CD4-positive, CD25-positive, alpha-beta regulatory T cell (primary cell): ENCODE results near the gene CUX1. TPM values are rescaled to one million over a fixed set of nuclear protein-coding genes. Genes with fewer than 3 reads are reported as not detected.

Source experiments
- ATAC-seq, 2 donors: fragments of 150-1000 bp; cut with Tn5 transposase; one replicate each; pipeline ENCODE4 v1.10.0; 2021; ENCODE audit warnings: low read depth in 2 of 2, moderate number of reproducible peaks in 2 of 2, moderate library complexity in 1 of 2
- DNase-seq, 3 donors: peaks; one replicate each; pipeline versions ENCODE4 v3.0.0 to v3.0.0-alpha.2; 2012 to 2022; ENCODE audit warnings: mixed read lengths in 1 of 3
- H3K27ac ChIP-seq: one replicate; pipeline ENCODE4 v1.7.0; 2013; ENCODE audit warnings: mild to moderate bottlenecking, low read length; ENCODE audit not compliant: insufficient read depth, poor library complexity, severe bottlenecking
- H3K27me3 ChIP-seq: one replicate; pipeline ENCODE4 v1.7.0; 2013; ENCODE audit warnings: low read length; ENCODE audit not compliant: control insufficient read depth, insufficient read depth
- H3K36me3 ChIP-seq: one replicate; pipeline ENCODE4 v1.7.0; 2013; ENCODE audit warnings: mild to moderate bottlenecking, low read length, moderate library complexity; ENCODE audit not compliant: control insufficient read depth, insufficient read depth
- H3K4me1 ChIP-seq: 2 replicates; pipeline ENCODE4 v1.7.0; 2013; ENCODE audit warnings: mild to moderate bottlenecking, low read length; ENCODE audit not compliant: insufficient read depth, control insufficient read depth, poor library complexity, severe bottlenecking
- H3K4me3 ChIP-seq: one replicate; pipeline ENCODE4 v1.7.0; 2013; ENCODE audit warnings: low read depth, mild to moderate bottlenecking, low read length, moderate library complexity
- H3K9me3 ChIP-seq, 2 experiments: 1 replicate in 1 of 2; 2 replicates in 1 of 2; pipeline ENCODE4 v1.7.0; 2013; ENCODE audit warnings: low read length in 2 of 2, mild to moderate bottlenecking in 1 of 2, moderate library complexity in 1 of 2; ENCODE audit not compliant: control insufficient read depth in 2 of 2
- H3K27ac Mint-ChIP-seq, 3 donors: one replicate each; pipeline ENCODE4 v1.8.0; 2020 to 2022; ENCODE audit warnings: mild to moderate bottlenecking in 3 of 3, mixed read lengths in 3 of 3, moderate library complexity in 2 of 3
- H3K27me3 Mint-ChIP-seq: one replicate; pipeline ENCODE4 v1.8.0; 2022; ENCODE audit warnings: mild to moderate bottlenecking, mixed read lengths
- H3K36me3 Mint-ChIP-seq: one replicate; pipeline ENCODE4 v1.8.0; 2020; ENCODE audit warnings: mixed read lengths
- H3K4me1 Mint-ChIP-seq, 4 donors: one replicate each; pipeline ENCODE4 v1.8.0; 2020 to 2022; ENCODE audit warnings: mixed read lengths in 4 of 4, mild to moderate bottlenecking in 1 of 4
- H3K4me3 Mint-ChIP-seq, 4 donors: one replicate each; pipeline ENCODE4 v1.8.0; 2020 to 2022; ENCODE audit warnings: mild to moderate bottlenecking in 4 of 4, mixed read lengths in 4 of 4, moderate library complexity in 3 of 4
- H3K9me3 Mint-ChIP-seq, 7 donors: one replicate each; pipeline ENCODE4 v1.8.0; 2020 to 2022; ENCODE audit warnings: mixed read lengths in 7 of 7, mild to moderate bottlenecking in 3 of 7, moderate library complexity in 2 of 7
- polyA plus RNA-seq, 4 donors: library from polyadenylated mRNA; unstranded; fragments of 300-500 nt; fragmentation: Illumina TruSeq; gene quantifications; one replicate each; pipeline ENCODE4 v1.2.3, GENCODE V29; 2021
- total RNA-seq: library from RNA; stranded (reverse); gene quantifications from one replicate; pipeline ENCODE4 v1.2.3, GENCODE V29; 2022

Gene CUX1
- total and polyA plus RNA-seq, 5 donors from 2014 or later = 6.0 to 45.1 (median 7.8) TPM

DNA sequence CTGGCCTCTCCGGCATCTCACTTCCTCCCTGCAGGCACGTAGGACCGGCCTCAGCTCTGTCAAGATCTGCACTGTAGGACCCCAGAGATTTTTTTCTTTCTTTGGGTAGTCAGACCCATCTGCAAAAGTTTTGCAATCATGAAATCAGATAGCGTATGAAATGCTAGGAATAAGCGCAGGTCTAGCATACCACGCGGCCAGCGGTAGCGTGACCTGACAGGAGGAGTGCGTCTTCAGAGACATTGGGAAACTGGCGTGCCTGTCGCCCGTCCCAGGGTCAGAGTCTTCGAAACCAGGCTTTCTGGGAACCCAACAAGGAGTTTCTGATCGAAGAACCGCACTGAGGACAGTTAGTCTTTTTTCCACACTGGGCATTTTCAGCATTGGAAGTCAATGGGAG, 368.4 kb downstream of the CUX1 start:
- no peaks in the 10 kb centered on the region for H3K4me1 Mint-ChIP-seq
- H3K27ac Mint-ChIP-seq = peak overlapping the region in 1 of 3 donors; percentile 12
- H3K27me3 Mint-ChIP-seq = no peaks in the 10 kb centered on the region
- Histone ChIP-seq H3K4me3 (no peak overlapping the region), H3K27ac (no peak overlapping the region), H3K36me3 (peaks cover 7% of the 10 kb centered on the region), H3K9me3 (no peaks in the 10 kb centered on the region), H3K4me1 (no peaks in the 10 kb centered on the region), H3K27me3 (no peaks in the 10 kb centered on the region)
- H3K36me3 Mint-ChIP-seq = peaks cover 38% of the 10 kb centered on the region
- H3K9me3 Mint-ChIP-seq = no peaks in the 10 kb centered on the region
- ATAC-seq (no peak), DNase-seq (no peak)
- no peak overlapping the region for H3K4me3 Mint-ChIP-seq

DNA sequence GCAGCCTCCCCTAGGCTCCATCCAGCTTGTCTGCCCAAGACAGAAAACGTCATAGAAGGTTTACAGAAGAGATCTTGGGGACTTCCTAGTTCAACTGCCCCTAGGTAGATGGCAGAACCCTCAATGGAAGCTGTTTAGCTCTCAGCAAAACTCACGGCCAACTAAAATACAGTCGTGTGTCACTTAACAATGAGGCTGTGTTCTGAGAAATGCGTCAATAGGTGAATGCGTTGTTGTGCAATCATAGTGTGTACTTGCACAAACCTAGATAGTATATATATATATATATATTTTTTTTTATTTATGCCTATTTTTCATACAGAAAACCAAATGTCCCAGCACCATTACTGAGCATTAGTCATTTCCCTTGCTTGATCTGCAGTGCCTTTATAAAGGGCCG, 368.9 kb downstream of the CUX1 start:
- Mint-ChIP-seq H3K27ac (no peak overlapping the region), H3K4me1 (no peaks in the 10 kb centered on the region), H3K4me3 (no peak overlapping the region), H3K36me3 (peaks cover 37% of the 10 kb centered on the region), H3K27me3 (no peaks in the 10 kb centered on the region), H3K9me3 (no peaks in the 10 kb centered on the region)
- DNase-seq = no peak
- H3K4me3 ChIP-seq = no peak overlapping the region
- no peaks in the 10 kb centered on the region for H3K4me1 ChIP-seq
- no peaks in the 10 kb centered on the region for H3K9me3 ChIP-seq
- H3K27ac ChIP-seq = no peak overlapping the region
- no peak for ATAC-seq
- no peaks in the 10 kb centered on the region for H3K27me3 ChIP-seq
- H3K36me3 ChIP-seq = peaks cover 7% of the 10 kb centered on the region

DNA sequence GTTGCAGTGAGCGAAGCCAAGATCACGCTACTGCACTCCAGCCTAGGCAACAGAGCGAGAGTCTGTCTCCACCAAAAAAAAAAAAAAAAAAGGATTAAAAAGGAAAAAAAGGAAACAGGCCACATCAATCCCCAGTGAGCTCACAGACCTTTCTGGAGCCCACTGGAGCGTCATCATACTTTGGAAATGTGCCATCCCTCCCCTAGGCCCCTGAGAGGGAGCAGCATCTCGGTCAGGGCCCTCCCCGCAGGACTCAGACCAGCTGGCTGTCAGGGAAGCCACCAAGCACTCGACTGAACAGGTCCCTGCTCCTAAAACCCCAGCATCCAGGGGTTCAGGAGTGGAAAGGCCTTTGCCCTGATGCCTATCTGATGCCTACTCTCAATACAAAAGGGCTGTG, 371.3 kb downstream of the CUX1 start:
- Histone ChIP-seq H3K4me3 (no peak overlapping the region), H3K27ac (no peak overlapping the region), H3K27me3 (no peaks in the 10 kb centered on the region), H3K9me3 (no peaks in the 10 kb centered on the region), H3K4me1 (no peaks in the 10 kb centered on the region), H3K36me3 (peaks cover 11% of the 10 kb centered on the region)
- Mint-ChIP-seq H3K27me3 (no peaks in the 10 kb centered on the region), H3K36me3 (peaks cover 39% of the 10 kb centered on the region), H3K4me3 (no peak overlapping the region), H3K9me3 (no peaks in the 10 kb centered on the region), H3K4me1 (no peaks in the 10 kb centered on the region), H3K27ac (peak overlapping the region in 1 of 3 donors; percentile 34)
- DNase-seq = no peak
- no peak for ATAC-seq

DNA sequence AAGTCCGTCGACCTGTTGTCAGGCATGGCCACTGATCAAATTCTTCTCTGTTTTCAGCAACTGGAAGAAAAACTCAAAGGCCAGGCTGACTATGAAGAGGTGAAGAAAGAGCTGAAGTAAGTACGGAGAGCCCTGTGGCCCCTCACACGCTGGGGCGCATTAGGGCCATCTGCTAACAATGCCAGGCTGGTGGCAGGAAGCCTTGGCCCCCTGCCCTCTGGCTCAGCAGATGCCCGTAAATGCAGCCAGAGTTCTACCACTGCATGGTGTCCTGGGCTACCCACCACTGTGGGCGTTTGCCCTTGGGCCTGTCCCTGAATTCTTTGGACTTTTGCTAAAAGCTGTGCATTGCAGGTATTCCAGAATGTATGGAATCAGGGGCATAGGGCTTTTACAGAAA, 372.3 kb downstream of the CUX1 start:
- Mint-ChIP-seq H3K4me1 (no peaks in the 10 kb centered on the region), H3K27me3 (no peaks in the 10 kb centered on the region), H3K36me3 (peaks cover 38% of the 10 kb centered on the region), H3K9me3 (no peaks in the 10 kb centered on the region), H3K4me3 (no peak overlapping the region), H3K27ac (no peak overlapping the region)
- peaks cover 17% of the 10 kb centered on the region for H3K36me3 ChIP-seq
- no peaks in the 10 kb centered on the region for H3K27me3 ChIP-seq
- DNase-seq = no peak
- no peak overlapping the region for H3K4me3 ChIP-seq
- H3K27ac ChIP-seq = no peak overlapping the region
- H3K9me3 ChIP-seq = no peaks in the 10 kb centered on the region
- H3K4me1 ChIP-seq = no peaks in the 10 kb centered on the region
- ATAC-seq = no peak

DNA sequence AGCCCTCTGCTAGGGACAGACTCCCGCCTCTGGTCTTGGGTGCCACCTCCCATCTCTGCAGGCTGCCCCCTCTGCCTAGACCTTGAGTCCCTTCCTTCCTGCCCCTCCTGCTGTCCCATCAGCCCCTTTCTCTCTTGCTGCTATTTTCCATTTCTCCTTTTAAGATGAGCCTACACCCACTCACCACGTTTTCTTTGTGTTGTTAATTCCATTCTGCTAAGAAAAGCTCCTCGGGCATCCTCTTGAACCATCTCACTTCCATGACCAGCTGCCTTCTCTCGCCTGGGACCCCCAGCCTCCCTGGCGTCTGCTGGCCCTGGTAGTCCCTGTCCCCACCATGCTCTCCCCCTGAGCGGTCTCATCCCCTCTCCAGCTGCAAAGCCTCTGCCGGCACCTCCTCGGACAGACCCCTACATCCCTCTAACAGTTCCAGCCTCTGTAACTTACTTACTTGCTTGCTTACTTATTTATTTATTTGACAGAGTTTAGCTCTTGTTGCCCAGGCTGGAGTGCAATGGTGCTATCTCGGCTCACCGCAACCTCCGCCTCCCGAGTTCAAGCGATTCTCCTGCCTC, 373.4 kb downstream of the CUX1 start:
- H3K36me3 Mint-ChIP-seq = peaks cover 30% of the 10 kb centered on the region
- H3K4me3 Mint-ChIP-seq = no peak overlapping the region
- Histone ChIP-seq H3K27ac (no peak overlapping the region), H3K27me3 (no peaks in the 10 kb centered on the region), H3K9me3 (no peaks in the 10 kb centered on the region), H3K36me3 (peaks cover 18% of the 10 kb centered on the region), H3K4me3 (no peak overlapping the region), H3K4me1 (no peaks in the 10 kb centered on the region)
- H3K27me3 Mint-ChIP-seq = no peaks in the 10 kb centered on the region
- ATAC-seq (no peak), DNase-seq (no peak)
- no peaks in the 10 kb centered on the region for H3K4me1 Mint-ChIP-seq
- peak overlapping the region in 1 of 3 donors; percentile 35 for H3K27ac Mint-ChIP-seq
- H3K9me3 Mint-ChIP-seq = no peaks in the 10 kb centered on the region

DNA sequence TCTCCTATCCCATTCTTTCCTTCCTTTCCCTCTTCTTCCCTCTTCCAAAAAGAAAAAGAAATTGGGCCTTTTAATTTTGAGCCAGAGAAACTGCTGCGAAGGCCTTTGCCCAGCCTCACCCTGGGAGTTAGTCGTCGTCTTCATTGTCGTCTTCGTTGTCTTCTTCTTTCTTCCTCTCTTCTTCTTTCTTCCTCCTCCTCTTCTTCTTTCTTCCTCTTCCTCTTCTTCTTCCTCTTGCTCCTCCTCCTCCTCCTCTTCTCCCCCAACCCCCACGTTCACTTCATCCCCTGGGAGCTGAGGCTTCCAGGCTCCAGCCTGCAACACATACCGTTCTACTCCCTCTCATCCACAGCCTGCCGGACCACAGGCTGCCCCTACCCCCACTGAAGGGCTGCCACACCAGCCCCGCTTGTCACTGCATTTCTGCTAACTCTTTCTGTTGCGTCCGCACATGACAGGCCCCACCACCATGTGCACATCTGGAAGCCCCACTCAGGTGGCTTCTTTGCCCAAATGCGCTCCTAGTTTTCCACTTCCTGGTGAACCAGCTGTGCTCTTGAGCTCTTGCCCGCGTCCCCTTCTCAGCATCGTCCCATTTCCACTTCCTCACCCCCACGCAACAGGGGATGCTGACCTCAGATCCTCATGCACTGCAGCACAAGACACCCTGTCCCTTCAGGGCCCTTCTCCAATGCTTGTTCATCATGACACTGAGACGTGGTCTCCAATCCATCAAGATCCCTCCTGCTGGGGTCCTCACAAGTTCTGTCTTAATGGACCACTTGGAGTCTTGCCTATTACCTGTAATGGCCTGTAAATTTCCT, 374.3 kb downstream of the CUX1 start:
- H3K4me1 ChIP-seq = no peaks in the 10 kb centered on the region
- no peaks in the 10 kb centered on the region for H3K4me1 Mint-ChIP-seq
- DNase-seq (no peak), ATAC-seq (no peak)
- no peaks in the 10 kb centered on the region for H3K27me3 Mint-ChIP-seq
- no peaks in the 10 kb centered on the region for H3K27me3 ChIP-seq
- H3K4me3 ChIP-seq = no peak overlapping the region
- peaks cover 20% of the 10 kb centered on the region for H3K36me3 ChIP-seq
- H3K9me3 Mint-ChIP-seq = no peaks in the 10 kb centered on the region
- no peaks in the 10 kb centered on the region for H3K9me3 ChIP-seq
- no peak overlapping the region for H3K27ac ChIP-seq
- H3K36me3 Mint-ChIP-seq = peaks cover 30% of the 10 kb centered on the region
- peak overlapping the region in 2 of 3 donors; percentile 35 to 75 for H3K27ac Mint-ChIP-seq
- H3K4me3 Mint-ChIP-seq = no peak overlapping the region

DNA sequence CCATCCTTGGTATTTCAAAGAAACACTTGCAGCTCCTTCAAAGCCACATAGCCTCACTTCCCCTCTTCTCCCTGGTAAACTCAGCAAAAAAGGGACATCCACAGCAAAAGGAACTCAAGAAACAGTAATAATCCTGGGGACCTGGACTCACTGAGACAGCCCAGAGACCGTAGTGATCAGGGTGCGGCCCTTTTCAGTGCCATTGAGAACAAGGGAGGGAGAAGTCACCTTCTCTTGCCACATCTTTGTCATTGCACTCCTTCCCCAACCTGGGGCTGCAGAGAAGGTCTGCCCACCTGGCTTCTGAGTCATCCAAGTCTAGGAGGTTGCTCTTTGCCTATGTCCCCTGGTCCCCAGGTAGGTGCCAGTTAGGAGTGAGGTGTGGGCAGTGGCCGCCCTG, 375.4 kb downstream of the CUX1 start:
- H3K9me3 Mint-ChIP-seq = no peaks in the 10 kb centered on the region

DNA sequence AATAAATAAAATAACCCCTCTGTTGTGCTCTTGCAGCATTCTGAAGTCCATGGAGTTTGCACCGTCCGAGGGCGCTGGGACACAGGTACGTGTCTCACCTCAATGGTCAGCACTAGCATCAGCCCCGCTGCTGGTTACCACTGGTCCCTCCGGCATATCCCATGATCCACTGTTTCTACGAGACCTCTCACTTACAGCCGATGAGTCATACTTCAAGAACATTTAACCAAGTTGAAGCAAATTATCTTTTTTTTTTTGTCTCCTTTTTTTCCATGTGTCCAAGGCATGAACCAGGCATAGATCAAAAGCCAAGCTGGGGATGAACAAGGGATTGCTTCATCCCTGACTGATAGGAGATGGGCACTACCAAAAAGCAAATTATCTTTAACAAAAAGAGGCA, 376.4 kb downstream of the CUX1 start:
- Histone ChIP-seq H3K4me3 (no peak overlapping the region), H3K4me1 (no peaks in the 10 kb centered on the region), H3K36me3 (peaks cover 31% of the 10 kb centered on the region), H3K9me3 (no peaks in the 10 kb centered on the region), H3K27me3 (no peaks in the 10 kb centered on the region), H3K27ac (no peak overlapping the region)
- Mint-ChIP-seq H3K9me3 (no peaks in the 10 kb centered on the region), H3K4me3 (no peak overlapping the region), H3K36me3 (peaks cover 38% of the 10 kb centered on the region), H3K27me3 (no peaks in the 10 kb centered on the region), H3K27ac (no peak overlapping the region), H3K4me1 (no peaks in the 10 kb centered on the region)
- DNase-seq (no peak), ATAC-seq (no peak)

More for the DNA sequence above, 375.4 kb downstream of the CUX1 start:
- H3K4me1 ChIP-seq = no peaks in the 10 kb centered on the region
- H3K36me3 Mint-ChIP-seq = peaks cover 38% of the 10 kb centered on the region
- H3K27ac ChIP-seq = no peak overlapping the region
- H3K36me3 ChIP-seq = peaks cover 30% of the 10 kb centered on the region
- DNase-seq = no peak
- H3K4me3 Mint-ChIP-seq = no peak overlapping the region
- H3K4me1 Mint-ChIP-seq = no peaks in the 10 kb centered on the region
- no peaks in the 10 kb centered on the region for H3K9me3 ChIP-seq
- no peak overlapping the region for H3K27ac Mint-ChIP-seq
- no peaks in the 10 kb centered on the region for H3K27me3 Mint-ChIP-seq
- no peaks in the 10 kb centered on the region for H3K27me3 ChIP-seq
- ATAC-seq = no peak
- H3K4me3 ChIP-seq = no peak overlapping the region
